Measurements from ENCODE around the gene SPC24.

GRCh38 chr19:11165486-11166030 is 10.0 kb upstream of the SPC24 start:
- TF ChIP-seq, protein P1, sequence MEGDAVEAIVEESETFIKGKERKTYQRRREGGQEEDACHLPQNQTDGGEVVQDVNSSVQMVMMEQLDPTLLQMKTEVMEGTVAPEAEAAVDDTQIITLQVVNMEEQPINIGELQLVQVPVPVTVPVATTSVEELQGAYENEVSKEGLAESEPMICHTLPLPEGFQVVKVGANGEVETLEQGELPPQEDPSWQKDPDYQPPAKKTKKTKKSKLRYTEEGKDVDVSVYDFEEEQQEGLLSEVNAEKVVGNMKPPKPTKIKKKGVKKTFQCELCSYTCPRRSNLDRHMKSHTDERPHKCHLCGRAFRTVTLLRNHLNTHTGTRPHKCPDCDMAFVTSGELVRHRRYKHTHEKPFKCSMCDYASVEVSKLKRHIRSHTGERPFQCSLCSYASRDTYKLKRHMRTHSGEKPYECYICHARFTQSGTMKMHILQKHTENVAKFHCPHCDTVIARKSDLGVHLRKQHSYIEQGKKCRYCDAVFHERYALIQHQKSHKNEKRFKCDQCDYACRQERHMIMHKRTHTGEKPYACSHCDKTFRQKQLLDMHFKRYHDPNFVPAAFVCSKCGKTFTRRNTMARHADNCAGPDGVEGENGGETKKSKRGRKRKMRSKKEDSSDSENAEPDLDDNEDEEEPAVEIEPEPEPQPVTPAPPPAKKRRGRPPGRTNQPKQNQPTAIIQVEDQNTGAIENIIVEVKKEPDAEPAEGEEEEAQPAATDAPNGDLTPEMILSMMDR (IDR thresholded peaks at IDR 0.05) = no peak
- TF ChIP-seq POLR2A (IDR thresholded peaks at IDR 0.05) = no peak
- no peak for TF ChIP-seq EP300 (IDR thresholded peaks at IDR 0.05)
